Spleen (tissue), 3 donors: ENCODE results near the gene LGALS7.

Experiments used
- POLR2A ChIP-seq, 3 donors: fragments of 450-650 bp; IDR thresholded peaks; one replicate each; pipeline ENCODE4 v1.5.1; 2017; ENCODE audit warnings: antibody characterized with exemption in 3 of 3, mild to moderate bottlenecking in 1 of 3
- POLR2AphosphoS5 ChIP-seq, 3 donors: sonication (generic); formaldehyde crosslinking; IDR thresholded peaks; one replicate each; pipeline ENCODE4 v1.5.1; 2017; ENCODE audit warnings: antibody characterized with exemption in 3 of 3

DNA sequence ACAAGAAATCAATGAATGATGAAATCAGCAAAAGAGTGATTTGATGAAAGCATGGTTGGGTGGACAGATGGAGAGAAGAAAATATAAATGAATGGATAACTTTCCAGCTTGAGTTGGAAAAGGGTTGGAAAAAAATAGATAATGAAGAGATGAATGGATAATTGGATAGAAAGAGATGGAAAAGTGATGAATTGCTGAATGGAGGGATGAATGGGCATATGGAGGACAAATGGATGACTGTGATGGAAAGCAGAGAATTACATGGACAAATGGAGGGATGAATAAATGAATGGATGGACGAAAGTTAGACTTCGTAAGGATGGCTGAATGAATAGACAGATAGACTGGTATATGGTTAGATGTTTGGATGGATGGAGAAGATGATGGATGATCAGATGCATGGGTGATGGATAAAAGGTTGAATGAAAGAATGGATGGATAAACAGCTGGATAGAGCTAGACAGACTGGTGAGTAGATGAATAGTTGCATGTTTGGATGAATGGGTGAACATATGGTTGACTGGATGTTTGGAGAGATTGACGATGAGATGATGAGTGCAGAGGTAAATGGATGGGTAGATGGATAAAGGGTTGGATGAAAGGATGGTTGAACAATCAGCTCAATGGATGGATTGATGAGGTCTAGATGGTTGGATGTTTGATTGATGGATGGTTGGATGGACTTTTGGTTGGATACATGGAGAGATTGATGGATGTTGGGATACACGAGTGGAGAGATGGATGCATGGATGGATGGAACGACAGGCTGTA is 27.4 kb upstream of the LGALS7 start:
- TF ChIP-seq POLR2AphosphoS5 (IDR thresholded peaks at IDR 0.05) (no peak), POLR2A (IDR thresholded peaks at IDR 0.05) (no peak)
